HG02571 (cell line): ENCODE results near the gene KCNK13.

Experiments
- ATAC-seq: cut with Tn5 transposase; IDR thresholded peaks from one replicate; pipeline ENCODE4 v1.9.1; 2021; ENCODE audit warnings: mild to moderate bottlenecking, moderate library complexity; ENCODE audit not compliant: unreplicated experiment

Gene KCNK13

DNA sequence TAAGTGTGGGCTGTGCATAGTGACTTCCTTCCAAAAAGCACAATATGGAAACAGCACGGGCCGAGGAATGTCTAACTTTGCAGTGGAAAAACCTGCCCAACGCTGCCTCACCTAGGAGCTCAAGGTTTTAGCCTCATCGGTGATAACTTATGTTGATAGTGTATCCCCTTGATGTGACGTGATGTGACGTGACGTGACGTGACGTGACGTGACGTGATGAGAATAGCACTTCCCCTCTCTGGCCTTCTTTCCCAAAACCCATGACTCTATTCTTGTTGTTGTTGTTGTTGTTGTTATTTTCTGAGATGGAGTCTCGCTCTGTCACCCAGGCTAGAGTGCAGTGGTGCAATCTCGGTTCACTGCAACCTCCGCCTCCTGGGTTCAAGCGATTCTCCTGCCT is 64.5 kb downstream of the KCNK13 start:
- no peak for ATAC-seq

DNA sequence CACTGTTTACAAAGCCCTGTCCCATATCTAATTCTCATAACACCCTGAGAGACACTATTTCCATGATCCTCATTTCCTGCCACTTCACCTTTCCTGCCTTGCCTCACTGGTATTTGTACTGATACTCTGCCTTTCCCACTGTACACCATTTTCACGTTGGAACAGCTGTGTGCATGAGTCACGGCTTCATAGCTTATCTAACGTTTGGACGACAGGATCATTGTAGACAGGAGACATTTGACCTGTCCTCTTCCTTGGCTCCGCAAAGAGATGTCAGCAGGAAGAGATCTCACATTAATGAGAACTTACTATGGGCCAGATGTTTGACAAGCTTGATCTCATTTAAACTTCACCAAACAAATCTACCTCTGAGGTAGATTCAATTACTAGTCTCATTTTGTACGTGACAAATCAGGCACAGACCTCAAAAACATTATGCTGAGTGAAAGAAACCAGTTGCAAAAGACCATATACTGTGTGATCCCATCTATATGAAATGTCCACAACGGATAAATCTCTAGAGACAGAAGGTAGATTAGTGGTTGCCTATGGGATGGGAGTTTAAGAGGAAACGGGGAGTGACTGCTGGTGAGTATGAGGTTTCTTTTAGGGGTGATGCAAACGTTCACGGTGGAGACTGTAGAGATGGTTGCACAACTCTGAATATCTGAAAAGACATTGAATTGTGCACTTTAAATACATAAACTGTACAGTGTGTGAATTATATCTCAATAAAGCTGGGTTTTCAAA is 71.2 kb downstream of the KCNK13 start:
- ATAC-seq, result no peak

DNA sequence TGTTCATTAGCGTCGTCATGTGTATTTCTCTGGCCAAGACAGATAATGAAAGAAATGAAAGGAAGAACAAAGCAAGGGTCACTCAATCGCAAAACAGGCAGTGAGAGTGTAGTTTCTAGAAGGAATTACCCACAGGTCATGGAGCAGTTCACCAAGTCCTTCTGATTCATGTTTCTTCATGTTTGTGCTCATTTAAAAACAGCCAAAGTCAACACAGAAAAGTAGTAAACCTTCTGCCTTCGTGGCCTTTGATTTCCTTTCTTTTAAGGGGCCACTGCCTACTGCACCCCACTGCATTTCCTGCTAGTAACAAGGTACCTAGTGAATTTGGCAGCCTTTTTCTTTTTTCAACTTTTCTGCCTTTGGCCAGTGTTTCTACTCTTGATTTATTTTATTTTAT is 75.1 kb downstream of the KCNK13 start:
- no peak for ATAC-seq

DNA sequence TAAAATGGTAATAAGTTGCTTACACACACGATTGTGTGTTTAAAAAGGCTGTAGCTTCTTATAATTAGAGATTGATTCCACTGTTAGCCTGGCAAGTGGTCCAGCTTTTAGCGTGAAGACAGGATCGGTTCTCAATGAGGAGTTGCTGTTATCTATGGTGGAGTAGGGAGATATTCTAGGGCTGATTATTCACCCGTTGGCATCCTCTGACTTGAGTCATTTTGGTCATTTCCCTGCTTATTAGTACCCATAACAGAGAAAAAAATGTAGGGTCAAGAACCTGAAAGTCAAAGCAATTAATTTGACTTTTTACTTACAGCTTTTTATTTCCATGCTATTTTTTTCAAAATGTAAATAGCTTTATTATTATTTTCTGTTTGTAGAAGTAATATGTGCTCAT is 76.0 kb downstream of the KCNK13 start:
- no peak for ATAC-seq

DNA sequence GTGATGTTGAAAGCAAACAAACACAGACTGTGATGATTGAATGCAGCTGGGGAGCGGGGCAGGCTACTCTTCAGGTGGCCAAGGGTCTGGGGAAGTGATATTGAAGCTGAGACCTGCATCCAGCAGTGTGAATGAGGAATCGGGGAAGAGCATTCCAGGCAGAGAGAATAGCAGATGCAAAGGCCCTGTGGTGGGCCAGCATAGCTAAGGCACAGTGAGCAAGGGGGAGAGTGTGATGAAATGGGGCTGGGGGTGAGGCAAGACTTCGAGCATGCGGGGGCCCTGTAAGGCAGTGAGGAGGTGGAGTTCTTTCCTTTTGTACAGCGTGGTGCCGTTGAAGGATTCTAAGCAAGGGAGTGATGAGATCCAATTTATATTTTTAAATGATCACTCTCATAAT is 77.4 kb downstream of the KCNK13 start:
- ATAC-seq, result no peak

DNA sequence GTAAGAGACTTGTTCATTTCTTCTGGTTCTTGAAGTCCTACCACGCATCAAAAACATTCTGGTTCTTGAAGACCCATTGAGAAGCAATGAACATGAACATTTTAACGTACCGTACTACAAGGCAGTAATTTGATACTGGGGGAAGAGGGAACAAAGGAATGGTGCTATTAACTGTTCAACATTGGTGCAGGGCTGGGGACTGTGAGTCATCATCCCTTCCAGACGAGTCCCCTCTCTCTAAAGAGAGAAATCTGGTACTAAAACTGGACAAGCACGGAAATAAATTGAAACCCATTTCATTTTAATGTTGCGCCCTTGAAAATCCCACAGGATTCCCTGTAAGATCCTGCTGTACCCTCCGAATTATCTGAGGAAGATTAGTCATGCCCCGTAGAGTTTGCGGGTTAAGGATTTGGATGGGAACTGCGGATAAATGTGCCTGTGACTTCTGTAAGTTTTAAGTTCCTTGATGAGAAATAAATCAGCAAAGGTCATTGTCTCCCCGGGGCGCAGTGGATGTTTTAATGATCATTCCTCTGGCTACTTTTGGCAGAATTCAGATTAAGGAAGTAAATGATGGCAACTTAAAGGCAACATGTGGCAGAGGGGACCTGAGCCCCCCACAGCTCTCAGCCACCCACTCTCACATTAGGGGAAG is 78.6 kb downstream of the KCNK13 start:
- ATAC-seq, result no peak

DNA sequence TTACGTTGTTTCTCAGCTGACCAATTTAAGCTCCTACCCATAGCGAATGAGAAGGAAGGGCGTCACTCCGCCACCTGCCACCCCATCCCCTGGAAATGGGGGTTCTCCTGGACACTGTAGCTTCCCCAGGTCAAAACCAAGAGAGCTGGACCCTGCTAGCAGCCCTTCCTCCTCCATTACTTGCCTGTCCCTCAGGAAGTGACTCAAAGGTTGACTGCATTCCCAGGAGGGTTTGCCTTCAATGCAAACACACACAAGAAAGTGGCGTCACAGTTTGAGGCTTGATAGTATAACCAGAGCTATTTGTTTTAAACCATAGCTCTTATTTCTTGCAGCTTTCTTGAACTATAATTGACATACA is 79.1 kb downstream of the KCNK13 start:
- no peak for ATAC-seq

DNA sequence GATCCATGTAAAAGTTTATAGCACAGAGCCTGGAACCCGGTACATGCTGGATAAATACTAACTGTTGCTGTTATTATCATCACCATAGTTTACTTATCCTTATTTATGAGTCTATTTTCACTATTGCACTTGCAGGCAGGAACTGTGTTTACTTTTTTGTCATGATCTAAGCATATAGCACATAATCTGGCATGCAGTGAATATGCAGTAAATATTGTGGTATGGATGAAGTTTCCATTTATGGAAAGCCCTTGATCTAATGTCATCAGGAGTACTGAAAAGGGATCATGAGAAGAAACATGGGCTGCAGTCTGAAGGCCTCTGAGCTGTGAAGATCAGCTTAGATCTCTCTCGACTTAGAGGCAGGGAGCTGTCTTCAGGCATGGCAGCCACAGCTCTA is 91.6 kb downstream of the KCNK13 start:
- no peak for ATAC-seq

DNA sequence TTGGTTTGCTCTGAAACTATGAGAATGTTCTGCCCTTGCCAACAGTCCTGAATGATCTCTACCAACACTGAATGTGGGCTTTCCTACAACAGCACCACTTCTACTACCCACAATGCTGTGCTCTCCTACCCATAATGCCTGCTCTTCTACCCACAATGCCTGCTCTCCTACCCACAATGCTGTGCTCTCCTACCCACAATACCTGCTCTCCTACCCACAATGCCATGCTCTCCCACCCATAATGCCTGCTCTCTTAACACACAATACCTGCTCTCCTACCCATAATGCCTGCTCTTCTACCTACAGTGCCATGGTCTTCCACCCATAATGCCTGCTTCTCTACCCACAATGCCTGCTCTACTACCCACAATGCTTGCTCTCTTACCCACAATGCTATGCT is 92.3 kb downstream of the KCNK13 start:
- no peak for ATAC-seq

DNA sequence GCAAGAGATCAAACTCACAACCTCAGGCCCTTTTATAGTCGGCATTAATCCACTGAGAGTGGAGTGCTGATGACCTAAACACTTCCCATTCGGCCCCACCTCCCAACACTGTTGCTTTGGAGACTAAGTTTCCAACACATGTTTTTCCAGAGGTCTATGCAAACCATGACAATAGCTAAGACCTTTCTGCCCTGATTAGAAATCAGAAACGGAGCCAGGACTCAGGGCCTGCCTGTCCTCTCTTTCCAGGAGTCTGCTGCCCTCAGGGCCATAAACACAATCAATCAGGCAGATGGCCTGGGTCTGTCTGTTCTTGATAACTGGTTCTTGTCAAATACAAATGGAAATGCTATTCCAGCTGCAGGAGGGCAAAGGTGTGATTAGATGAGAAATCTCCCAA is 97.4 kb downstream of the KCNK13 start:
- no peak for ATAC-seq

DNA sequence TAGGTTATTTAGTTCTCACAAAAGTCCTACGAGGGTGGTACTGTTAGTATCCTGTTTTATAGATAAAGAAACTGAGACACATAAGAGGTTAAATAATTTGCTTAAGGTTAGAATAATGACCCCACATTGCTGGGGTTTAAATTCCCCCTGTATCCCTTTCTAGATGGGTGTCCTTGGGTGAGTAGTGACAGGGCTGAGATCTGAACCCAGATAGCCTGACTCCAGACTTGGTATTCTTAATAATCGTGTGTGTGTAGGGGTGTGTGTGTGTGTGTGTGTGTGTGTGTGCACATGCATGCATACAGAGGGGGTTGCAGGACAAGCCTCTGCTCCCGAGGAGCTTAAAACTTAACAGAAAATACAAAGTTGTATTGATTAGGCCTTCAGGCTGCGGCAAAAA is 97.9 kb downstream of the KCNK13 start:
- ATAC-seq, result no peak

DNA sequence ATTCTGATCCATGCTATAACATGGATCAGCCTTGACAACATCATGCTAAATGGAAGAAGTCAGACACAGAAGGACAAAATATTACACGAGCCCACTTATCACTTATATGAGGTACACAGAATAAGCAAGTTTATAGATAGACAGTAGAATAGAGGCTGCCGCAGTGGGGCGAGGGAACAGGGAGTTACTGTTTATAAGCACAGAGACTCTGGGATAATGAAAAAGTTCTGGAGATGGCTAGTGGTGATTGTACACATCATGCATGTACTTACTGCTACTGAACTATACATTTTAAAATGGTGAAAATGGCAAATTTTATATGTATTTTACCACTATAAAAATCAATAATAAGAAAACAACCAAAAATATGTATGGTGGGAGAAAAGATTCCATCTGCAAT is 99.3 kb downstream of the KCNK13 start:
- no peak for ATAC-seq

DNA sequence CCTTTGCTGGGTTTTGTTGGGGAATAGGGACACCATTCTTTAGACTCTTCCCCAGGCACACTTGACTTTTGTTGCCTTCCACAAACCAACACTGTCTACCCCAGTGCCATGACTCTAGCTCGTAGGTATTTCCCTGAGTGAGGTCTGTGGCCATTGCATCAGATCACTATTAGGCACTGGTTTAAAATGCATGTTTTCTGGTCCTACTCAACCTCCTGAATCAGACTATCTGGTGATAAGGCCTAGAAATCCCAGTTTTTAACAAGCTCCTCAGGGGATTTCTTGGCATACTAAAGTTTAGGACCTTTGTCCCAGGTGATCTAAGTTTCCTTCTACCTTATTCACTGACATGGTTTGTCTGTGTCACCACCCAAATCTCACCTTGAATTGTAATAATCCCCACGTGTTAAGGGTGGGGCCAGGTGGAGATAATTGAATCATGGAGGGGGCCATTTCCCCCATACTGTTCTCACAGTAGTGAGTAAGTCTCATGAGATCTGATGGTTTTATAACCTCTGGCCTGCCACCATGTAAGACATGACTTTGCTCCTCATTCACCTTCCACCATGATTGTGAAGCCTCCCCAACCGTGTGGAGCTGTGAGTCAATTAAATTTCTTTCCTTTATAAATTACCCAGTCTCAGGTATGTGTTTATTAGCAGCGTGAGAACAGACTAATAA is 106.8 kb downstream of the KCNK13 start:
- ATAC-seq, result no peak

DNA sequence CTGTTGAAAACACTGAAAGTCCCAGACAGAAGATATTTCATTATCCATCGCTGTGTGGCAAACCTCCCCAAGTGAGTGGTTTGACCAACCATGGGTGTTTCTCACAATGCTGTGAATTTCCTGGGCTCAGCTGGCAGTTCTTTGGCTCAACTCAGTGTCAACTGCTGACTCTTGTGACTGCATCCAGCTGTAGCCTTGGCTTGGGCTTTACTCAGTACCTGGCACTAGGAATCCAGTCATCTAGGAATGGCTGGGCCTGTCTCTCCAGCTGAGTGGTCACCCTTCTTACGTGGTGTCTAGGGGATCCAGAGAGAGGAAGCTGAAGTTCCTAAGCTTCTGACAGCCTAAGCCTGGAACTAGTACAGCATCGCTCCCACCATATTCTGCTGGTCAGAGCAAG is 113.8 kb downstream of the KCNK13 start:
- no peak for ATAC-seq

DNA sequence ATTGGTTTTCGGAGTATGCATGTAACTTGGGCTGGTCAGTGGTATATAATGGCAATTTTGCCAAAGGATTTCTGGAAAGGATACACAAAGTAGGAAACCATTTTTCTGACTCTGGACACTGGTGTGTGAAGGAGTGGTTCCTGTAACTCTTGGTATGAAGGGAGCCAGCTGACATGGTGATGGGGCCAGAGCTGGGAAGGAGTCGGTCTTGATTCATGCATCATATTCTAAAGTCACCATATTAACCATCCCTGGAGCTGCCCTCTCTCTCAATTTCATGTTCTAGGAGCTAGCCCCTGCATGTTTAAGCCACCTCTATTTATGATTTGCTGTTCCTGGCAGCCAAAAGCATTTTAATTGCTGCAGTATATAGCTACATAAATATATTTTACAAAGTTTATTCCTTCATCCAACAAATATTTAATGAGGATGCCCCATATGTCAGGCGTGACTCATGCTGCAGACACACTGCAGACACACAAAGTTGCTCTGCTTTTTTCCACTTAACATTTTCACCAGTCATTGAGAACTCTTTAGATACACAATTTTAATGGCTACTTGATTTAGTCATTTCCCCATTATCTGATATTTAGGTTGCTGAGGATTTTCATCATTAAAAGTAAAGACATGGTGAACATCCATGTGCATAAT is 115.9 kb downstream of the KCNK13 start:
- ATAC-seq, result no peak

DNA sequence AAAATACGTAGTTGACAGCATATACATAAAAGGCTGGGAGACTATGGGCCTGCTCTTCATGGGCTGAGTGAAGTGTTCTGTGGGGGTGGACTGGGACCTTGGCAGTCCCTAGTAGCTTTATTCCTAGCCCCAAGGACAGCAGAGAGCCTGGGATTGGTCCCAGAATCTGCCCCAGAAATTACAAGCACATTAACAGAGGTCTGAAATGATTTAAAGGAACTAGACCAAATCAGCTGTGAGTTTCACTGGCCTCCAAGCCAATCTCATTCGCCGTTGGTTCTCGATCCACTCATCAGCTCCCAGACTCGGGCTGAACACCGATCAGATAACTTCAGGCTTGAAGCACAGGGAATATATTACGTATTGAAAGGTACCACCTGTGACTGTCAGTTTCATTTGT is 117.6 kb downstream of the KCNK13 start:
- no peak for ATAC-seq

DNA sequence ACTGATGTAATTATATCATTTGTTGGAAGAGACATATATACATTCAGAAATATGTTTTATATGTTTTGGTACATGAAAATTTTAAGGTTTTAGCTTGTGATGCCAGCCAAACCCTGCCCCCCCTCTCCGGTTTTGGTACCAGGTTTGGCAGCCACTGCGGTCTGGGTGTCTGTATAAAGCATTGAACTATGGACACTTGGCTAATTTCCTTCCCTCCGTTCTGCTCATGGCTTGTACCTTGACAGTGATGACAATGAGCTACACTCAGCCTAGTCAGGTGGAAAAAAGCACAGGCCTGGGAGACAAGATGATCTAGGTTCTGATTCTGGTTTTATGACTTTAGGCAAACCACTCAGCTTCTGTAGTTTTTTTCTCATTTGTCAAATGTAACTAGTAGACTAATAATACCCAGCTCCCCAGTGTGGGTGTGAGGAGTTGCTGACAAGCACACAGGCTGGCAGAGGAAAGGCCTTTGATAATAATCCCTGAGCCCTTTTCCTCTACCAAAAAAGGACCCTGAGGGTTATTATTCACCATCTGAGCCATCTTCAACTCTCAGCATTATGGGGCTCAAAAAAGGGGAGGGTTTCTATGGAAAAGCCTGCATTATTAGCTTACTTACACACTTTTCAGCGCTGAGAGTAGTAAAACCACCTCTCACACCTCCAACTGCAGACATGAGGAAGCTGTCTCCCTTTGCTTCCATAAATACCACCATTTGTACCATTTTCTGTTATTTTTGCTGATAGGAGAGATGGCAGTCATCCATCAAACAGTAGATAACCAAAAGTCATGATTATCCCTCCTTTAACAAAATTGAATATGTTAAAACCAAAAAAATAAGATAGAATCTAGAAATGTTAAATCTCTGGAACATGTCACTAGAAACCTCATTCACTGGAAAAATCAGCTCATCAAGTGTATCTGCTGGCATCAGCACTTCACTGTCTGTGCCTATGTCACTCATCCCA is 118.3 kb downstream of the KCNK13 start:
- no peak for ATAC-seq

DNA sequence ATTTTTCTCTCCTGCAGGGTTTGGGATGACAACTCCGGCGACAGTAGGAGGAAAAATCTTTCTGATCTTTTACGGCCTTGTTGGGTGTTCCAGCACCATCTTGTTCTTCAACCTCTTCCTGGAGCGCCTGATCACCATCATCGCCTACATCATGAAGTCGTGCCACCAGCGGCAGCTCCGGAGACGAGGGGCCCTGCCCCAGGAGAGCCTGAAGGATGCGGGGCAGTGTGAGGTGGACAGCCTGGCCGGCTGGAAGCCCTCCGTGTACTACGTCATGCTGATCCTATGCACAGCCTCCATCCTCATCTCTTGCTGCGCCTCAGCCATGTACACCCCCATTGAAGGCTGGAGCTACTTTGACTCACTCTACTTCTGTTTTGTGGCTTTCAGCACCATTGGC is 122.3 kb downstream of the KCNK13 start:
- no peak for ATAC-seq

DNA sequence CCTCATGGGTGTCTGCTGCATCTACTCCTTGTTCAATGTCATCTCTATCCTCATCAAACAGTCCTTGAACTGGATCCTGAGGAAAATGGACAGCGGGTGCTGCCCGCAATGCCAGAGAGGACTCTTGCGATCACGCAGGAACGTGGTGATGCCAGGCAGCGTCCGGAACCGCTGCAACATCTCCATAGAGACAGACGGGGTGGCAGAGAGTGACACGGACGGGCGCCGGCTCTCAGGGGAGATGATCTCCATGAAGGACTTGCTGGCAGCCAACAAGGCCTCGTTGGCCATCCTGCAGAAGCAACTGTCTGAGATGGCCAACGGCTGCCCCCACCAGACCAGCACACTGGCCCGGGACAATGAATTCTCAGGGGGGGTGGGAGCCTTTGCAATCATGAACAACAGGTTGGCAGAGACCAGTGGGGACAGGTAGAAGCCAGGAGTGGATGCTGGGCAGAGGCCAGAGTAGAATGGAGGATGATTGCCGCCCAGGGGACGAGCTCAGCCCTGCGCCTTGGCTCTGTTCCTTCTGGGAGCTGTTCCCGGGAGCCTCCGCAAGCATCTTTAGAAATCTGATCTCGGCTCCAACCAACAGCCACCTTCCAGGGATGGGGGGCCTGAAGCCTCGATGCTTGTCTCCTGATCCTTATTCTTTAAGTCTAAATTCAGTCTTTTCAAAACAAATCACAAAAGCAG is 122.9 kb downstream of the KCNK13 start:
- ATAC-seq, result no peak

DNA sequence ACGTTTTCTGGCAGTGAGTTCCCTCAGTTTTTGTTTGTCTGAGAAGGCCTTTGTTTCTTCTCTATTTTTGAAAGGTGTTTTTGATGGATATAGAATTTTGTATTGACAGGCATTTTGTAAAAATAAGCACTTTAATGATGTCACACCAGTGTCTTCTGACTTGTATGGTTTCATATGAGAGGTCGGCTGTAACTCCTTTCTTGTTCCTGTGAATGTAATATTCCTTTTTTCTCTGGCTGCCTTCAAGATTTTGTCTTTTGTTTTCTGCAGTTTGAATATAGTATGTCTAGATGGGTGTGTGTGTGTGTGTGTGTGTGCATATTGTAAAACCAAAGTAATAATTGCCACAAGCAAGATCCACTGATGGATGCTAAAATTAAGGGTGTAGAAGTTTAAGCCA is 126.8 kb downstream of the KCNK13 start:
- no peak for ATAC-seq
